Prostate gland (tissue), 2 donors: ENCODE data around the gene AQR.

Experiments
- CTCF ChIP-seq, 4 experiments: fragments of 200-600 bp in 2 of 4; fragments of 450-650 bp in 2 of 4; sonication (generic) in 2 of 4; IDR thresholded peaks; 1 replicate in 3 of 4; 2 replicates in 1 of 4; pipeline ENCODE4 v1.5.1; 2016 to 2019; ENCODE audit warnings: antibody characterized with exemption in 4 of 4, mild to moderate bottlenecking in 2 of 4, moderate library complexity in 2 of 4
- POLR2A ChIP-seq: fragments of 450-650 bp; IDR thresholded peaks from one replicate; pipeline ENCODE4 v1.6.1; 2016; ENCODE audit warnings: antibody characterized with exemption, mild to moderate bottlenecking
- POLR2AphosphoS5 ChIP-seq: sonication (generic); formaldehyde crosslinking; IDR thresholded peaks from one replicate; pipeline ENCODE4 v1.6.1; 2017; ENCODE audit warnings: antibody characterized with exemption

- no peak for TF ChIP-seq POLR2A
- no peak for TF ChIP-seq POLR2AphosphoS5
- TF ChIP-seq CTCF (IDR thresholded peaks at IDR 0.05), result no peak
Observed at GRCh38 chr15:34883633-34884032, 85.9 kb downstream of the AQR start.
